Lower lobe of right lung (tissue), 2 donors: ENCODE data around the gene SDK1. TPM values are rescaled to one million over a fixed set of nuclear protein-coding genes. Genes with fewer than 3 reads are reported as not detected.

Experiments
- ATAC-seq, 2 donors: fragments of 200-7000 bp; cut with Tn5 transposase; one replicate each; pipeline ENCODE4 v1.9.1; 2020 to 2022; ENCODE audit warnings: mild to moderate bottlenecking in 2 of 2, moderate library complexity in 2 of 2
- DNase-seq: peaks from one replicate; pipeline ENCODE4 v3.0.0-alpha.2; 2020
- H3K27ac ChIP-seq: fragments of 200-600 bp; one replicate; pipeline ENCODE4 v1.8.0; 2022
- H3K27me3 ChIP-seq: fragments of 200-600 bp; one replicate; pipeline ENCODE4 v1.8.0; 2022; ENCODE audit warnings: low read depth
- H3K36me3 ChIP-seq: fragments of 200-600 bp; one replicate; pipeline ENCODE4 v1.8.0; 2022; ENCODE audit warnings: mild to moderate bottlenecking
- H3K4me1 ChIP-seq: fragments of 200-600 bp; one replicate; pipeline ENCODE4 v1.8.0; 2022
- H3K4me3 ChIP-seq: fragments of 200-600 bp; one replicate; pipeline ENCODE4 v1.8.0; 2022; ENCODE audit warnings: mild to moderate bottlenecking
- H3K9me3 ChIP-seq: fragments of 200-600 bp; one replicate; pipeline ENCODE4 v1.8.0; 2022
- intact Hi-C: fragments of 100-400 bp; cut with DNase I; formaldehyde crosslinking; loops from one replicate; pipeline ENCODE4 v1.11.0; 2022
- total RNA-seq: library from RNA; stranded (reverse); fragmentation: NEBNext Ultra II Directional; extraction: Animal tissue kit (Norgen Biotek cat#: 25700); gene quantifications from one replicate; pipeline ENCODE4 v1.2.1, GENCODE V29; 2021
- TF ChIP-seq, protein P1 (sequence below): fragments of 200-600 bp; IDR thresholded peaks from one replicate; pipeline ENCODE4 v1.8.0; 2022; ENCODE audit warnings: antibody characterized with exemption, mild to moderate bottlenecking
- donor health status: DM: no; HTN: yes; CAD: no; lungs with severe emphysema.

SDK1 gene
- total RNA-seq, 1 donor from 2014 or later = 10.0 TPM

DNA sequence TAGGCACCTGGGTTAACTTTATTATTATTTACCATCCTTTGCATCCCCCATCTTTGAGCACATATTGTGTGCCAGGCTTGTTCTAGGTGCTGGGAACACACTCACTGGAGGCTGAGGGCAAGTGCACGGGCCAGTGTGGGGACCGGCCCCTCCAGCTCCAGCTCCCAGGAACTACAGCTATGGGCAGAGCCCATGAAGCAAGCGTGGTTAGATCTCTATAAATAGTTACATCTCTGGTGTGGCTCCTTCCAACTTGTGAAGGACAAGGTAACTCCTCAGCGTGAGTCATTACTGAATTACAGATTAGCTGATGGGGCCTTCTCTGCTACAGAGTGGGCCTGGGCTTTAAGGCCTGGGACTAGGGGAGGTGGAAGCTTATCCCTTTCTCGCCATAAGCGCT, 583.5 kb downstream of the SDK1 start:
- Histone ChIP-seq H3K9me3 (no peaks in the 10 kb centered on the region), H3K27ac (no peak overlapping the region), H3K4me1 (no peaks in the 10 kb centered on the region), H3K36me3 (no peaks in the 10 kb centered on the region), H3K4me3 (no peak overlapping the region), H3K27me3 (no peaks in the 10 kb centered on the region)
- intact Hi-C loops = no loop called here
- ATAC-seq (no peak), DNase-seq (no peak)
- TF ChIP-seq, protein P1, sequence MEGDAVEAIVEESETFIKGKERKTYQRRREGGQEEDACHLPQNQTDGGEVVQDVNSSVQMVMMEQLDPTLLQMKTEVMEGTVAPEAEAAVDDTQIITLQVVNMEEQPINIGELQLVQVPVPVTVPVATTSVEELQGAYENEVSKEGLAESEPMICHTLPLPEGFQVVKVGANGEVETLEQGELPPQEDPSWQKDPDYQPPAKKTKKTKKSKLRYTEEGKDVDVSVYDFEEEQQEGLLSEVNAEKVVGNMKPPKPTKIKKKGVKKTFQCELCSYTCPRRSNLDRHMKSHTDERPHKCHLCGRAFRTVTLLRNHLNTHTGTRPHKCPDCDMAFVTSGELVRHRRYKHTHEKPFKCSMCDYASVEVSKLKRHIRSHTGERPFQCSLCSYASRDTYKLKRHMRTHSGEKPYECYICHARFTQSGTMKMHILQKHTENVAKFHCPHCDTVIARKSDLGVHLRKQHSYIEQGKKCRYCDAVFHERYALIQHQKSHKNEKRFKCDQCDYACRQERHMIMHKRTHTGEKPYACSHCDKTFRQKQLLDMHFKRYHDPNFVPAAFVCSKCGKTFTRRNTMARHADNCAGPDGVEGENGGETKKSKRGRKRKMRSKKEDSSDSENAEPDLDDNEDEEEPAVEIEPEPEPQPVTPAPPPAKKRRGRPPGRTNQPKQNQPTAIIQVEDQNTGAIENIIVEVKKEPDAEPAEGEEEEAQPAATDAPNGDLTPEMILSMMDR = no peak

- H3K4me1 ChIP-seq = no peaks in the 10 kb centered on the region
- no peaks in the 10 kb centered on the region for H3K36me3 ChIP-seq
- intact Hi-C loops = no loop called here
- no peak overlapping the region for H3K27ac ChIP-seq
- no peak for DNase-seq
- TF ChIP-seq, protein P1 = no peak
- H3K4me3 ChIP-seq = no peak overlapping the region
- no peaks in the 10 kb centered on the region for H3K9me3 ChIP-seq
- ATAC-seq = no peak
- no peaks in the 10 kb centered on the region for H3K27me3 ChIP-seq
Measured at GRCh38 chr7:3887096-3887690, 586.1 kb downstream of the SDK1 start.

DNA sequence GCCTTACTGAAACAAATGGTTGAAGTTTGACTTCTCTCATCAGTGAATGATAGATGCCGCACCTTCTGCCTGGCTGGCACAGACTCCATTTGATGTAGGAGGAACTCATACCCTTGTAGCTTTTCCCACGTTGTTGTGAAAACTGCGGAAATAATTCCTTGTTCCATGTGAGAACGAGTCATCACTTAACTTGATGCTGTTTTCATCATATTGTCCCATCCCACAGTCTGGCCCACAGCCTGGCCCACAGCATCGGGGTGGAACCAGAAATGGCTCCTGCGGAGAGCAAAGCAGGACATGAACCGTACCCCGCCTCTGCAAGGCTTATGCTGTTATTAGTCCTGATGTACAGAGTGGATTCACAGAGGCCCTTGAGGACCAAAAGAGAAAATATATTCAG, 587.0 kb downstream of the SDK1 start:
- Histone ChIP-seq H3K27ac (no peak overlapping the region), H3K4me1 (no peaks in the 10 kb centered on the region), H3K36me3 (no peaks in the 10 kb centered on the region), H3K27me3 (no peaks in the 10 kb centered on the region), H3K4me3 (no peak overlapping the region), H3K9me3 (no peaks in the 10 kb centered on the region)
- TF ChIP-seq, protein P1 = no peak
- intact Hi-C loops = no loop called here
- ATAC-seq = no peak
- DNase-seq = no peak

DNA sequence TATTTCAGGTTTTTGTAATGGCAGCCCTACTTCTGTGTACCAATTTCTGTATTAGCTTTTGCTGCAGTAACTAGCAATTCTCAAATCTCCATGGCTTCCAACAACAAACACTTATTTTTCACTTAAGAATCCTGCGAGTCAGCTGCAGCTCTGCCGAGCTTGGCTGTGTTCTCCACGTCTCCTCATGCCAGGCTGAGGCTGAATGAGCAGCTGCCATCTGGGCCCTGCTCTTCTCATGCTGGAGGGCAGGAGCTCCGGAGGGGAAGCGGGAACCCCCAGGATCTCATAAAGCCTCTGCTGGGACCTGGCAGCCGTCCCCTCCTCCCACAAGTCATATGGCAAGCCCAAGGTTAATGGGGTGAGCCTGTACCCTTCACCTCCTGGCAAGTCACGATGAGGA, 591.1 kb downstream of the SDK1 start:
- Histone ChIP-seq H3K27ac (no peak overlapping the region), H3K4me1 (no peaks in the 10 kb centered on the region), H3K36me3 (no peaks in the 10 kb centered on the region), H3K27me3 (no peaks in the 10 kb centered on the region), H3K9me3 (no peaks in the 10 kb centered on the region), H3K4me3 (no peak overlapping the region)
- TF ChIP-seq, protein P1 = no peak
- no peak for DNase-seq
- intact Hi-C loops = no loop called here
- ATAC-seq = no peak

DNA sequence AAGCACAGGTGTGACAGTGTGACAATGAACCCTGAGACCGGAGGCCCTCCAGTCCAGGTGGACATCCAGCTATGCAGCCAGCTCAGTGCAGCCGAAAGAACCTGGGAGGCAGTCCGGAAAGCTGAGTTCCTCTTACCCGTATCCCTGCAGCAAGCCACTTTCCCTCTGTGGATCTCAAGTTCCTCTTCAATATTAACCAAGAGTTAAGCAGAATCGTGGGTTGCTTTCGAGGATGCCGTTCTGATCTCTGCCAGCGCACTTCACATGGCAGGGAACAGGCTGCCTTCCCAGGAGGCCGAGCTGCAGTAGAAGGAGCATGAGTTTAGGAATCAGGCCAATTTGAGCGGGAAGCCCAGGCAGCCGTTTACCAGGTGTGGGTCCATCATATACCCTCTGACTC, 591.6 kb downstream of the SDK1 start:
- TF ChIP-seq, protein P1 = no peak
- H3K36me3 ChIP-seq = no peaks in the 10 kb centered on the region
- no peaks in the 10 kb centered on the region for H3K27me3 ChIP-seq
- H3K4me3 ChIP-seq = no peak overlapping the region
- H3K4me1 ChIP-seq = no peaks in the 10 kb centered on the region
- DNase-seq (no peak), ATAC-seq (no peak)
- H3K27ac ChIP-seq = no peak overlapping the region
- intact Hi-C loops = no loop called here
- H3K9me3 ChIP-seq = no peaks in the 10 kb centered on the region
